Measurements from ENCODE around the gene APMAP.

APMAP gene

GRCh38 chr20:24943731-24944130 is 48.8 kb downstream of the APMAP start:
- Histone ChIP-seq H3K4me3 (ENCODE audit: insufficient read depth, low read depth, low read length, poor library complexity, severe bottlenecking) (no peak overlapping the region), H3K27ac (ENCODE audit: insufficient read depth, low read length, poor library complexity, severe bottlenecking) (no peak overlapping the region), H3K9me3 (ENCODE audit: control insufficient read depth, low read length) (no peaks in the 10 kb centered on the region), H3K27me3 (replicated peaks; ENCODE audit: control insufficient read depth, insufficient read depth, low read length, poor library complexity, severe bottlenecking) (no peaks in the 10 kb centered on the region), H3K36me3 (ENCODE audit: control insufficient read depth, insufficient read depth, low read length) (no peaks in the 10 kb centered on the region), H3K4me1 (ENCODE audit: control insufficient read depth, insufficient read depth, low read length, poor library complexity, severe bottlenecking) (no peaks in the 10 kb centered on the region)
- DNase-seq: no peak

GRCh38 chr20:24943196-24943595 is 49.4 kb downstream of the APMAP start:
- Histone ChIP-seq H3K4me1 (ENCODE audit: control insufficient read depth, insufficient read depth, low read length, poor library complexity, severe bottlenecking) (no peaks in the 10 kb centered on the region), H3K9me3 (ENCODE audit: control insufficient read depth, low read length) (no peaks in the 10 kb centered on the region), H3K36me3 (ENCODE audit: control insufficient read depth, insufficient read depth, low read length) (no peaks in the 10 kb centered on the region), H3K27me3 (replicated peaks; ENCODE audit: control insufficient read depth, insufficient read depth, low read length, poor library complexity, severe bottlenecking) (no peaks in the 10 kb centered on the region), H3K27ac (ENCODE audit: insufficient read depth, low read length, poor library complexity, severe bottlenecking) (no peak overlapping the region), H3K4me3 (ENCODE audit: insufficient read depth, low read depth, low read length, poor library complexity, severe bottlenecking) (no peak overlapping the region)
- no peak for DNase-seq

DNA sequence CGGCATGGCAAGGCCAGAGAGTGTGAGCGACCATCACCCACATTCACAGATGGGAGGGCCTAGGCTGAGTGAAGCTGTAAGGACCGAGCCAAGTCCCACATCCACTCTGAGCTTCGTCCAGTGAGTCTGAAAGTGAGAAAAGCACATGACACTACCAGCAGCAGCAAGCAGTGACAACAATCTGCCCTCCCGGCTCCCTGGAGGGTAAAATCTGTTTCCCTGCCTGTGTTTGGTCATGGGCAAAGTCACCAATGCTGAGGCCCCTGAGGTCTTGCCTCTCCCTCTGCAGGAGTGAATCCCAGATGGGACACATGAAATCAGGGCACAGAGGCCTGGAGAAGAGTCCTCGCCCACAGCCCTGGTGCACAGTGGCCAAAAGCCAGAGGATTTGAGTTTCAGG is 49.9 kb downstream of the APMAP start:
- Histone ChIP-seq H3K27ac (ENCODE audit: insufficient read depth, low read length, poor library complexity, severe bottlenecking) (no peak overlapping the region), H3K27me3 (replicated peaks; ENCODE audit: control insufficient read depth, insufficient read depth, low read length, poor library complexity, severe bottlenecking) (no peaks in the 10 kb centered on the region), H3K4me3 (ENCODE audit: insufficient read depth, low read depth, low read length, poor library complexity, severe bottlenecking) (no peak overlapping the region), H3K4me1 (ENCODE audit: control insufficient read depth, insufficient read depth, low read length, poor library complexity, severe bottlenecking) (no peaks in the 10 kb centered on the region), H3K36me3 (ENCODE audit: control insufficient read depth, insufficient read depth, low read length) (no peaks in the 10 kb centered on the region), H3K9me3 (ENCODE audit: control insufficient read depth, low read length) (no peaks in the 10 kb centered on the region)
- DNase-seq: no peak

DNA sequence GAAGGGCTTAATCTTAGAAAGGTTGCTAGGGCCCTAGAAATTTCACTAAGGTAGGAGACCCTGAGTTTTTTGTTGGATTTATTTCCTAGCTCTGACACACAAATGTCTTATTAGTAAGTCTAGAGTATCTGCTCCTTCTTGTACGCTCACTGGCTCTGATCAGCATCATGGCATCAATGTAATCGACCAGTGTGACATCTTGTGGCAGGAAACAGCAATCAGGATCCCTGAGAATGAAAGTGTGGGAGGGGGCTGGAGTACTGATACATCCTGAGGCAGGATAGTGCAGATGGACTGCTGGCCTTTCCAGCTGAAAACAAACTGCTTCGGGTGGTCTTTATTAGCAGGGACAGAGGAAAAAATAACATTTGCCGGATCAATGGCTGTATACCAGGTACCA is 53.5 kb downstream of the APMAP start:
- Histone ChIP-seq H3K27me3 (replicated peaks; ENCODE audit: control insufficient read depth, insufficient read depth, low read length, poor library complexity, severe bottlenecking) (no peaks in the 10 kb centered on the region), H3K4me1 (ENCODE audit: control insufficient read depth, insufficient read depth, low read length, poor library complexity, severe bottlenecking) (no peaks in the 10 kb centered on the region), H3K36me3 (ENCODE audit: control insufficient read depth, insufficient read depth, low read length) (no peaks in the 10 kb centered on the region), H3K9me3 (ENCODE audit: control insufficient read depth, low read length) (no peaks in the 10 kb centered on the region), H3K4me3 (ENCODE audit: insufficient read depth, low read depth, low read length, poor library complexity, severe bottlenecking) (no peak overlapping the region), H3K27ac (ENCODE audit: insufficient read depth, low read length, poor library complexity, severe bottlenecking) (no peak overlapping the region)
- DNase-seq: no peak

GRCh38 chr20:24938498-24938897 is 54.1 kb downstream of the APMAP start:
- Histone ChIP-seq H3K4me3 (ENCODE audit: insufficient read depth, low read depth, low read length, poor library complexity, severe bottlenecking) (no peak overlapping the region), H3K27ac (ENCODE audit: insufficient read depth, low read length, poor library complexity, severe bottlenecking) (no peak overlapping the region), H3K27me3 (replicated peaks; ENCODE audit: control insufficient read depth, insufficient read depth, low read length, poor library complexity, severe bottlenecking) (no peaks in the 10 kb centered on the region), H3K36me3 (ENCODE audit: control insufficient read depth, insufficient read depth, low read length) (no peaks in the 10 kb centered on the region), H3K4me1 (ENCODE audit: control insufficient read depth, insufficient read depth, low read length, poor library complexity, severe bottlenecking) (no peaks in the 10 kb centered on the region), H3K9me3 (ENCODE audit: control insufficient read depth, low read length) (no peaks in the 10 kb centered on the region)
- no peak for DNase-seq

- Histone ChIP-seq H3K27me3 (replicated peaks; ENCODE audit: control insufficient read depth, insufficient read depth, low read length, poor library complexity, severe bottlenecking) (no peaks in the 10 kb centered on the region), H3K36me3 (ENCODE audit: control insufficient read depth, insufficient read depth, low read length) (no peaks in the 10 kb centered on the region), H3K4me1 (ENCODE audit: control insufficient read depth, insufficient read depth, low read length, poor library complexity, severe bottlenecking) (no peaks in the 10 kb centered on the region), H3K27ac (ENCODE audit: insufficient read depth, low read length, poor library complexity, severe bottlenecking) (no peak overlapping the region), H3K4me3 (ENCODE audit: insufficient read depth, low read depth, low read length, poor library complexity, severe bottlenecking) (no peak overlapping the region), H3K9me3 (ENCODE audit: control insufficient read depth, low read length) (no peaks in the 10 kb centered on the region)
- no peak for DNase-seq
These were observed 55.0 kb downstream of the APMAP start for GRCh38 chr20:24937579-24937978.

GRCh38 chr20:24936526-24937407 is 55.8 kb downstream of the APMAP start:
- DNase-seq: no peak
- no peaks in the 10 kb centered on the region for H3K9me3 ChIP-seq (ENCODE audit: control insufficient read depth, low read length)
- no peak overlapping the region for H3K4me3 ChIP-seq (ENCODE audit: insufficient read depth, low read depth, low read length, poor library complexity, severe bottlenecking)
- no peaks in the 10 kb centered on the region for H3K36me3 ChIP-seq (ENCODE audit: control insufficient read depth, insufficient read depth, low read length)
- H3K4me1 ChIP-seq (ENCODE audit: control insufficient read depth, insufficient read depth, low read length, poor library complexity, severe bottlenecking): no peaks in the 10 kb centered on the region
- H3K27ac ChIP-seq (ENCODE audit: insufficient read depth, low read length, poor library complexity, severe bottlenecking): no peak overlapping the region
- H3K27me3 ChIP-seq (replicated peaks; ENCODE audit: control insufficient read depth, insufficient read depth, low read length, poor library complexity, severe bottlenecking): no peaks in the 10 kb centered on the region

GRCh38 chr20:24935766-24936525 is 56.6 kb downstream of the APMAP start:
- H3K9me3 ChIP-seq (ENCODE audit: control insufficient read depth, low read length): no peaks in the 10 kb centered on the region
- peaks cover 6% of the 10 kb centered on the region for H3K4me1 ChIP-seq (ENCODE audit: control insufficient read depth, insufficient read depth, low read length, poor library complexity, severe bottlenecking)
- no peaks in the 10 kb centered on the region for H3K27me3 ChIP-seq (replicated peaks; ENCODE audit: control insufficient read depth, insufficient read depth, low read length, poor library complexity, severe bottlenecking)
- no peak overlapping the region for H3K4me3 ChIP-seq (ENCODE audit: insufficient read depth, low read depth, low read length, poor library complexity, severe bottlenecking)
- no peaks in the 10 kb centered on the region for H3K36me3 ChIP-seq (ENCODE audit: control insufficient read depth, insufficient read depth, low read length)
- no peak overlapping the region for H3K27ac ChIP-seq (ENCODE audit: insufficient read depth, low read length, poor library complexity, severe bottlenecking)
- no peak for DNase-seq

GRCh38 chr20:24935140-24935539 is 57.4 kb downstream of the APMAP start:
- Histone ChIP-seq H3K36me3 (ENCODE audit: control insufficient read depth, insufficient read depth, low read length) (no peaks in the 10 kb centered on the region), H3K27ac (ENCODE audit: insufficient read depth, low read length, poor library complexity, severe bottlenecking) (no peak overlapping the region), H3K4me3 (ENCODE audit: insufficient read depth, low read depth, low read length, poor library complexity, severe bottlenecking) (no peak overlapping the region), H3K27me3 (replicated peaks; ENCODE audit: control insufficient read depth, insufficient read depth, low read length, poor library complexity, severe bottlenecking) (no peaks in the 10 kb centered on the region), H3K9me3 (ENCODE audit: control insufficient read depth, low read length) (no peaks in the 10 kb centered on the region), H3K4me1 (ENCODE audit: control insufficient read depth, insufficient read depth, low read length, poor library complexity, severe bottlenecking) (peaks cover 6% of the 10 kb centered on the region)
- DNase-seq: no peak

- H3K36me3 ChIP-seq (ENCODE audit: control insufficient read depth, insufficient read depth, low read length): no peaks in the 10 kb centered on the region
- peaks cover 6% of the 10 kb centered on the region for H3K4me1 ChIP-seq (ENCODE audit: control insufficient read depth, insufficient read depth, low read length, poor library complexity, severe bottlenecking)
- DNase-seq: no peak
- no peak overlapping the region for H3K4me3 ChIP-seq (ENCODE audit: insufficient read depth, low read depth, low read length, poor library complexity, severe bottlenecking)
- H3K27me3 ChIP-seq (replicated peaks; ENCODE audit: control insufficient read depth, insufficient read depth, low read length, poor library complexity, severe bottlenecking): no peaks in the 10 kb centered on the region
- no peaks in the 10 kb centered on the region for H3K9me3 ChIP-seq (ENCODE audit: control insufficient read depth, low read length)
- H3K27ac ChIP-seq (ENCODE audit: insufficient read depth, low read length, poor library complexity, severe bottlenecking): no peak overlapping the region
These were observed 57.8 kb downstream of the APMAP start for GRCh38 chr20:24934716-24935115.

Data from effector memory CD4-positive, alpha-beta T cell (primary cell).